ENCODE results near the gene SEM1.
"Not testable (repeated sequence)": the region's sequence is repeated elsewhere in the genome, so short reads cannot be mapped to it uniquely, and the experiment has no call there.

SEM1 gene

DNA sequence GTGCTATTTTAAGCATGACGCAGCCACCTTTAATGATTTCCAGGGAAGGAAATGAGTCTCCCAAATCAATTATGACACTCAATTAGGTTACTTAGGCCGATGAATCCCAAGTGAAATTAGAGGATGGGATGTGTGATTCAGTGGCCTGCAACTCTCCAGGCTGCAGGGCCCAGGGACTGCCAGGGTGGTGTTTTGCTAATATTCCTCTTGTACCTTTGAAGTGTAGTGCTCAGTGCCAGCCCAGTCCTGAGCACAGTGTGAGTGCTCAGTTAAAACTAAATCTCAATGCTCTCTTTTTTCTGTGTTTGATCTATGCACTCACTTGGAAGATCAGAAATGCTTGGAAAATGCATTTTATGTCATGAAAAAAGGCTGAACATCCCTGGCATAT, 51.6 kb downstream of the SEM1 start:
- peak; percentile 38 for DNase-seq

GRCh38 chr7:96657347-96658021, 52.2 kb downstream of the SEM1 start:
- DNase-seq: no peak

- no peak for DNase-seq
Observed at GRCh38 chr7:96655956-96656355, 53.7 kb downstream of the SEM1 start.

DNA sequence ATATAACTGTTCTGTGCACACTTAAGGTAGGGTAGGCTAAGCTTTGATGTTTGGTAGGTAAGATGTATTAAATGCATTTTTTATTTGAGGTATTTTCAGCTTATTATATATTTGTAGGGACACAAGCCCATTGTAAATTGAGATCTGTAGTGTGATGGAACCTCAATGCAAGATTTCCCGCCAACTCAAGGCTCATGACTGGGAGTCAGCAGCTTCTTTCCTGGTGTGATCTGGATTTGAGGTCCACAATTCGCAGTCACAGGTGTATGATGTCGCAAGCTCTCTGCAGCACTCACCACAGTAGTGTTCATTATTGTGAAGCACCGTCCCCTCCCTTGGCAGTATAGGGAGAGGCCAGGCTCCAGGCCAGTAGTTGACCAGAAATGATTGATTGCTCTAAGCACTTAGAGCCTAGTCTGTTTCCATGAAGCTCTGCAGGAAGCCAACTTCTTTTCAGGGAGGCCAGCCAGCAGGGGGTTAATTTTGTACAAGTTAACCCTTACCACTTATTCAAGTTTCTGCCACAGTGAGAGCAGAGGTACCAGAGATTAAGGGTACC, 54.9 kb downstream of the SEM1 start:
- no peak for DNase-seq

DNA sequence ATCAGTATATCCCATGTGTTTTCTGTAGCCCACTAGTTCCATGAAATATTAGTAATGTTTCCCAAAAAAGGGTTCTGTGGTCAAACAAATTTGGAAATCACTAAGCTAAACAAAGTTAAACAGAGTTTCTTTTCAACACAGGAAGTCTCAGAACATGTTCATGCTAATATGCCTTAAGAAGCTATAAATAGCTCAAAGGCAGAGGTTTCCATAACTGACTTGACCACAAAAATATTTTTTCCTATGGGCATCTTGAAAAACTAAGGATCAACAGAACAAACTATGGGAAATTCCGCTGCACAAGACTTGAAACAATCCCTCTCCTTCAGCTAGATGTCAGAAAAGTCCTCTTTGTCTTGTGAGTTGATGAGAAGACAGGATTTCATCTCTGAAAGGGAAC, 59.7 kb downstream of the SEM1 start:
- DNase-seq: no peak

DNA sequence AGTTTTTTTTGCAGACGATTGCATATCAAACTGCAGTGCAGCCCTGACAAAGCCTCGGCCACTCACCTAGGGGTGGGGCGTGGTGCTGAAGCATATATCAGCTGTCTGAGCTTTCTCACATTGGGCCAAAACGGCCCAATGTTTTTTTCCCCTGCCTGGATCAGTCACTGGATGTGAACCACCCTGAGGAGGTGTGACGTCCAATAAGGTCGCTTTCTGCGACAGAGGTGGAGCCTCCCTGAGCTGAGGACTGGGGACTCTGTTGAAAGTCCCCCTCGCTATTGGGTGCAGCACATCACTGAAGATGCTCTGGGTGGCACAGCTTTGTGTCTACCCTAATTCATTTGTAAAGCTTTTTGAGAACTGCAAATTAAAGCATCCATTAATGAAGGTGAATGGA, 60.9 kb downstream of the SEM1 start:
- DNase-seq: no peak

- DNase-seq: no peak
Observed at GRCh38 chr7:96647733-96648132, 61.9 kb downstream of the SEM1 start.

GRCh38 chr7:96645084-96645483, 64.6 kb downstream of the SEM1 start:
- no peak for DNase-seq

DNA sequence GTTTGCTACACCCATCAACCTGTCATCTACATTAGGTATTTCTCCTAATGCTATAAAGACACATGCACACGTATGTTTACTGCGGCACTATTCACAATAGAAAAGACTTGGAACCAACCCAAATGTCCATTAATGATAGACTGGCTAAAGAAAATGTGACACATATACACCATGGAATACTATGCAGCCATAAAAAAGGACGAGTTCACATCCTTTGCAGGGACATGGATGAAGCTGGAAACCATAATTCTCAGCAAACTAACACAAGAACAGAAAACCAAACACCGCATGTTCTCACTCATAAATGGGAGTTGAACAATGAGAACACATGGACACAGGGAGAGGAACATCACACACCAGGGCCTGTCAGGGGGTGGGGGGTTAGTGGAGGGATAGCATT, 66.2 kb downstream of the SEM1 start:
- DNase-seq: not testable (repeated sequence)

DNA sequence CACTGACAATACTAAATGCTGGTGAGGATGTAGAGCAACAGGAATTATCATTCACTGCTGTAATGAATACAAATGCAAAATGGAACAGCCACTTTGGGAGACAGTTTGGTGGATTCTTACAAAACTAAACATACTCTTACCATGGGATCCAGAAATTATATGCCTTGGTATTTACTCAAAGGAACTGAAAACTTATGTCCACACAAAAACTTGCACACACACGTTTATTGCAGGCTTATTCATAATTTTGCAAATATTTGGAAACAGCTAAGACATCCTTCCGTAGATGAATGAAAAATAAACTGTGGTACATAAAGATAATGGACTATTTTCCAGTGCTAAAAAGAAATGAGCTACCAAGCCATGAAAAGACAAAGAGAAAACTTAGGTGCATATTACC, 69.6 kb downstream of the SEM1 start:
- no peak for DNase-seq

All from NCI-H1105 treated with DMSO at 0.1 percent for 48 hours (cell line).